NOMO-1 (cell line): Measurements from ENCODE around the gene PCSK1.
"Not testable (repeated sequence)": the region's sequence is repeated elsewhere in the genome, so short reads cannot be mapped to it uniquely, and the experiment has no call there.

Experiments used
- DNase-seq, 2 experiments: peaks; one replicate each; lab custom pipeline; 2025; ENCODE audit not compliant: unreplicated experiment in 2 of 2; lab: John Stamatoyannopoulos, UW

Gene PCSK1

DNA sequence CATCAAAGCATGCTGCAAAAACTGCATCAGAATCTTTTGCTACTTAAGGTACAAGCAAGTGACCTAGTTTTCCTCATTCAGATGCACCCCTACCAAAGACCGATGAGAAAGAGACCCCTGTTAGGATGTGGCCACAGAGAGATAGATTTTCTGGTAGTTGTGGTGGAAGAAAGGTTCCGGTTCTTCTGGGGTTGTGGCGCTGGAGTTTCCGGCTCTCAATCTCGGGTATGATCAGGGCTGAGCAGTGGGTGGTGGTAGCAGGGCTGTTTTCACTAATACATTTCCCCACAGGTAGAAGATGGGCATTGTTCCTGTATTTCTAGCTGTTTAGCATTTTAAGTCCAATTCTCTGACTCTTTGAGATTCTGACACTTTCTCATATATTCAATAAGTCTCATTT is 58.4 kb downstream of the PCSK1 start:
- no peak for DNase-seq

- DNase-seq = no peak
These were observed 59.7 kb downstream of the PCSK1 start for GRCh38 chr5:96373381-96373733.

DNA sequence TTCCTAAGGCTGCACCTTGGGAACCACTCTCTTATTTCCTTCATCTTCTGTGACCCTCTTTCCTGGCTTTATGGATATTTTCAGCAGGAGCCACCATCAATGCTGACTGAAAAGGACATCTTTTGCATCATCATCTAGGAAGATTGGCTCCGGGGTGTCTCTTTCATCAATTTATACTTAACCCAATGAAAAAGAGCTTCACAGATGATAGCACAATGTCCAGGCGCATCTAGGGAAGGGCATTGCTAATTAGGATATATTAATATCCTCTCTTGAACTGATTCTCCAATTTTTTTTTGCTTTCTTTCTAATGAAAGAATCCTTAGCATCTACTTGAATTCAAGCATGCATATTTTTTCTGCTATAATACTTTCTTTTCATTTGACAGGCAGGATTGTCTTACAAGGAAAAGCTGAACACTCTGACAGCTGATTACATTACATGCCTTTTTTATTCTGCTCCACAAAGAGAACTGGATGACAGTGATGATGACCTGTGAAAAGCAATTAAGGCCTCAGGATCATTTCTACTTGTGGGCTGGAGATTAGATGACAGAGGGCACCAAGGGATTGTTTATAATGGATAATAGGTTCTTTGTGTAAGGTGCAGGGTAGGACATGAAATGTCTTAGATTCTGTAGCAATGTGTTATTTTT is 60.2 kb downstream of the PCSK1 start:
- DNase-seq = no peak

DNA sequence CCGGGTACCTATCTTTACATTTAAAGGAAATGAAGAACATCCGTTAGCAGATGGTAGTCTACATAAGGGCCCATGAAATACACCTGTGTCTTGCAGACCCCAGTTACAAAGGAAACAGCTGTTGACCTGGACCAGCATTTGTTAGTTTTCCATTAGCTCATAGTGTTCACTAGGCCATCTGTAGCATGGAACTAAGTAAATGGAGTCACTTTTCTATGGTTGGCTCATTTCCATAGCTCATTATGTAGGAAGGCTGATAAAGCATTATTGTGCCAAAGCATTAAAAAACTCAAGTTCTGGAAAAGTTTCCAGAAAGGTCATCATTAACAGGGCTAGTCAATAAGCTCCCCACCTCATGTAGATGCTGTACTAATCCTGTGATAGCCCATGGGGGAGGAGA is 62.1 kb downstream of the PCSK1 start:
- DNase-seq = no peak

DNA sequence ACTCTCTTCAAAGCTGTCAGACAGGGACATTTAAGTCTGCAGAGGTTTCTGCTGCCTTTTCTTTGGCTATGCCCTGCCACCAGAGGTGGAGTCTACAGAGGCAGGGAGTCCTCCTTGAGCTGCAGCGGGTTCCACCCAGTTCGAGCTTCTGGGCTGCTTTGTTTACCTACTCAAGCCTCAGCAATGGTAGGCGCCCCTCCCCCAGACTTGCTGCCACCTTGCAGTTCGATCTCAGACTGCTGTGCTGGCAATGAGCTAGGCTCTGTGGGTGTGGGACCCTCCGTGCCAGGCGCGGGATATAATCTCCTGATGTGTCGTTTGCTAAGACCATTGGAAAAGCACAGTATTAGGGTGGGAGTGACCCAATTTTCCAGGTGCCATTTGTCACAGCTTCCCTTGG is 65.7 kb downstream of the PCSK1 start:
- not testable (repeated sequence) for DNase-seq

- DNase-seq = no peak
These were observed 78.8 kb downstream of the PCSK1 start for GRCh38 chr5:96354237-96354636.

DNA sequence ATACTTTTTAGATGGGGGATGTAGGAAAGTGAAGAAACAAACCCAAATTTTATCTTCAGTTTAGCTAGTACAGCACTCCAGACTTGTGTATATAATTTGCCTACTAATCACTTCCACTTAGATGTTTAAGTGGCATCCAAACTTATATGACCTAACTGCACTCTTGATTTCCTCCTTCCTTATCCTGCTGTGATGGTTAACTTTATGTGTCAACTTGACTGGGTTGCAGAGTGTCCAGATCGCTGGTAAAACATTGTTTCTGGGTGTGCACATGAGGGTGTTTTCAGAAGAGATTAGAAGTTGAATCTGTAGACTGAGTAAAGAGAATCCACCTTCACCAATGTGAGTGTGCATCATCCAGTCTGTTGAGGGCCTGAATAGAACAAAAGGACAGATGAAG is 79.8 kb downstream of the PCSK1 start:
- DNase-seq = no peak

- DNase-seq = peak in 1 of 2 experiments; percentile 3
These were observed 82.4 kb downstream of the PCSK1 start for GRCh38 chr5:96350678-96351077.

DNA sequence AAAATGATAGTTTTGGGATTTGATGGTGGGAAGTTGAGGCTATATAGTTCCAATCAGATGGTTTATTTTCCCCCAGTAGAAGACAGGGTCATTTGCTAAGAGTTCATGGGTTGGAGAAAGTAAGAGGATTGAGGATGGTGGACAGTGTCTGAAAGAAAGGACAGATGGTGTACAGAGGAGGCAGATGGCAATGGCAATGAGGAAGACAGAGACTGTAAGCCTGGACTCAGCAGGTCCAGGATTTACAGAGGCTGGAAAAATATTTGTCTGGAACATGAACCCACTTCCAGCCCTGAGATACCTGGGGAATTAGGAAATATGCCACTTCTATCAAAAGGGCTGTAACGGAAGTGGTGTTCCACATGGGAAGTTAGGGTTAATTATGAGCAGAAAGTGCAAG is 84.5 kb downstream of the PCSK1 start:
- DNase-seq = no peak

GRCh38 chr5:96347502-96348292 is 85.4 kb downstream of the PCSK1 start:
- no peak for DNase-seq

DNA sequence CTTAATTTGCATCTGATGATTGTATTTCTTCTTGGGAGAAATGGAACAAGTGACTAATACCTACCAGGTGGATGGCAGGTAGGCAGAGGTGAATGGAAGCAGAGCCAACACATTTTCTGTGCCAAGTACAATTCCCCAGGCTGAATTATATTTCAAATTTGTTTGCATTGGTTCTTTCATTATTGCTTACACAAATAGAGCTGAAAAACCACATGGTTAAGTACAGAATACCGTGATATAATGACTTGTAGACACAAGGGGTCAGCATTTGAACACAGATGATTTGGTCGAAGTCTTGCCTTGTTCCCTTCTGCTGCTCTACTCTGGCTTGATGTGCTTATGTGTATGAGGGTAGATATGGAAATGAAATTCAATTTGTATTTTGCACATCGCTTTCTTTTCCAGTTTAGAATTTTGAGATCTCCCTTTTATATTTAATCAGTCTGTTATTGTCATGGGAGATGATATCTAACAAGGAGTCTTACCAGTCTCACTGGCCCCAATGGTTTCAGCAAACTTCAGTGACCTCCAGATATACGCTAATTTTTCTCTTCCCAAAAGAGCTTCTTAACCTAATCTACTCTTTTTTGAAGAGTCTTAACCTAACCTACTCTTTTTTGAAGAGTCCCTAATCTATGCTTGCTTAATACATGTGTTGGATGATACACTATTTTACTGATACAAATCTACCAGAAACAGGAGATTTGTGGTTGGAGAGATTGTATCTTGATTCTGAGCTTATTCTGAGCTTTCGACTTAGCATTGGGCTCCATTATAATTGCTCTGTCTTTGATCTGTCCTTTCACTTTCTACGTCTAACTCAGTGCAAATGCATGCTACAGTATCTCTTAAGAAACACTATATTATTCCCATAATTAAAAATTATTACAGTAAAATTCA is 88.1 kb downstream of the PCSK1 start:
- DNase-seq = peak; percentile 50 to 67

DNA sequence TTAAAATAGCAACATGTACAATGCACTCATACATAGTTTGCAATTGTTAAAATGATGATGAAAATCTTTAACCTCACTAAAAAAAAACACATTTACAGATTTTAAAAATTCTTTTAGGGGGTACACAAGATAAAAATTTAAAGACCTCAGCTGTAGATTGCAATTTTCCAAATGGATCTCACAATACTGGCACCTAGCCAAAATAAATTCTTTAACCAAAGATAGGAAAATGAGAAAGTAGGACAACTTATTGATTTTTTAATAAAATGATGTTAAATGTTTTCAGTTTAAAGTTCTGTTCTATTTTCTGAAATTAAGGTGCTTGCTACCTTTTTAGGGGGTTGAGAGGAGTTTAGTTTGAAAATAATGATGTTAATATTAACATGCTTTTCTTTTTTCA is 90.0 kb downstream of the PCSK1 start:
- DNase-seq = no peak

DNA sequence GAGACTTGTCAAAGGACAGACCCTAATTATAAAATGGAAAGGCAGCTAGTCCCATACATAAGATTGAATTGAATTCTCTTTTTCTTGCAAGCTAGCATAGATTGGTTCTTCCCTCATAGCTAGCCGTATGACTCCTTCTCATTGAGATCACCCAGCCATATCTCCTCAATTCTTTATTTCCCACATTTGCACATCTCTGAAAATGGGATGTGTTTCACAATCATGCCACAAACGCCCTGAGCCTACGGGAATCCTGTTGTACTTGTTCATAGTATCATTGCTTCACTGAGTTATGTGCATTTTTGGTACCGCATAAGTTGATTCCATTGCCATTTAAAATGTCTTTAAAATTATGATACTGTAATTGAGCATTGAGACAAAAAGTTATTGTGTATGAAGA is 90.5 kb downstream of the PCSK1 start:
- DNase-seq = no peak
